Activated gamma-delta T cell treated with anti-CD3 and anti-CD28 coated beads, Interleukin-2, amount 50 U/mL, for 16 hours (primary cell): Measurements from ENCODE around the gene SHOC2.
"Not testable (repeated sequence)": the region's sequence is repeated elsewhere in the genome, so short reads cannot be mapped to it uniquely, and the experiment has no call there.

Experiments used
- DNase-seq: peaks from one replicate; pipeline ENCODE4 v3.0.0-alpha.2; 2020; ENCODE audit warnings: low read depth

Gene SHOC2

DNA sequence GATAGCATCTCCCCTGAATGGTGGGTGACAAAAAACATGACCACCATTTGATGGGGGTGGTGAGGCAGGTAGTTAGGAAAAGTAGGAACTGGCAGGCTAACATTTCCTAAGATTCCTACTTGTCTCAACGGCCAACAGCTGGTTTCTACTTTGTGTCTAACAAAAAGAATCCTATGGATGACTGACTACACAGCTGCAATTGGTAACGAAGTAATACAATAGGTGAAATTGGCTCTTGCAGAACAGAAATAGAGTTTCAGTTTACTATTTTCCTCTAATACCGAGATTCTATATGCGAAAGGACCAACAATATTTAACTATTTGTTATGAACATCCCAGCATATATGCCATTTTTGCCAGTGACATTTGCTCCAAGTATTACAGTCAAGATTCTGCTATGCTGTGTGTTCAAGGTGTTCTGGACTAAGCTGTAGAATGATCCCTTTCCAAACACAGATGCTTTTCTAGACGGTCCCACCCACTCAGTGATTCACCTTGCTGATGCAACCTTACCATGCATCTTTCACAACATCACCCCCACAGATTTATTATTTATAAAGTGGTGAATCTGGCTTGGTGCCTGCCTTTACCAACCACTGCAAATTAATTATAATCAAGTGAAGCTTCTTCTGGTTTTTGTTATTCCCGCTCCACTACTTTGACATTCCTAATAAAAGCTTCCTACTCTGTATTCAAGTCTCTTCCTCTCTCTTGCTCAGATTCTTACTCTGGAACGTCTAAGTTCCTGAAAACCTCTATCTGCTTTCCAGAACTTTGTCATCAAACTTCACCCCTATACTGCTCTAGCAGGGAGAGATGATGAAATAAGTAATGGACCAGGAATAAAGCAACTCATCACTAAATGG is 17.2 kb upstream of the SHOC2 start:
- DNase-seq = peak; percentile 17

DNA sequence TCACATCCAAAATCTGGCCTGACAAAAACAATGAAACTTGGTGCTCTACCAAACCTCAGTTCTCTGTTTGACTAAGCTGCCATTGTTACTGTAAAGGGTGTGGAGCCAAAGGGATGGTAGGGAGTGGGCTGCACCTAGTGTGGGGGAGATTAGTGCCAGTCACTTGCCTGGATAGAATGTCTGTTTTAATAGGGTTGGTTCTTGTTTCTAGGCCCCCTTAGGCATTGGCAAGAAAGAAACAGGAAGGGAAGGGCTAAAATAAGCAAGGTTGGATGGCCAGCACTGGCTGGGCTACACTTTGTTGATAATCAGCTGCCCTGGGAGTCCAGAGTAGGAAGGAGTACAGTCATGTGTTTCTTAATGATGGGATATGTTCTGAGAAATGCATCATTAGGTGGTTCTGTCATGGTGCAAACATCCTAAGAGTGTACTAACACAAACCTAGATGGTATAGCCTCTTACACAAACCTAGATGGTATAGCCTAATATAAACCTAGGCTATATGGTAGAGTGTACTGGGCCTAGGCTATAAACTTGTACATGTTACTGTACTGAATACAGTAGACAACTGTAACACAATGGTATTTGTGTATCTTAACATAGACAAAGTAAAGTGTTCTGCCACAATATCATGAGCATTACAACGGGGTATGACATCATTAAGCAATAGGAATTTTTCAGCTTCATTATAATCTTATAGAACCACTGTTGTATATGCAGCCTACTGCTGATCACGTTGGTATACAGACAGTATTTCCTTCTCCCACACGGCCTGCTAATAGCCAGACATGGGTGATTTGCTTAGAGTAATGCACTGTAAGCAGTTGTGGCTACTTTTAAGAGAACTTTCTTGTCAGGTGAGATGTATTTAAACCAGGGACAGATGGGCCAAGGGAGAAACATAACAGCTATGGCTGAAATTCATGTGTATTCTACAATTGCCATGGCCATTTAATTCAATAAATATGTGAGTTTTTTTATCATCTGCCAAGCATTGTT is 15.8 kb upstream of the SHOC2 start:
- DNase-seq = no peak

DNA sequence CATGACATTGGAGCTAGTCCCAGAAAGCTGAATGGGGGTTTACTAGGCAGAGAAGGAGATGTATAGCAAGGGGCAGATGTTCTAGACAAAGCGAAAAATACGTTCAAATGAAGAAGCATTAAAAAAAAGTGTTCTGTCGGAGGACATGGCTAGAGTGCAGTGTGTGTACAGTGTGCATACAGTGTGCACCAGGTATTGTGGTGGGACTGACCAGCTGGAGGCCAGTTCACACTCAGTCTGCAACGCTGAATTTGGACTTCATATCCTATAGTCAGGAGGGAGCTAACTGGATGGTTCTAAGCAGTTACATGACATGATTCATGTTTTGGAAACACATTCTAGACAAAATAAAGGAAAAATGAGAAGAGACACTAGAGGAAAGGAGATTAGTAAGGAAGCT is 9.3 kb upstream of the SHOC2 start:
- DNase-seq = no peak

DNA sequence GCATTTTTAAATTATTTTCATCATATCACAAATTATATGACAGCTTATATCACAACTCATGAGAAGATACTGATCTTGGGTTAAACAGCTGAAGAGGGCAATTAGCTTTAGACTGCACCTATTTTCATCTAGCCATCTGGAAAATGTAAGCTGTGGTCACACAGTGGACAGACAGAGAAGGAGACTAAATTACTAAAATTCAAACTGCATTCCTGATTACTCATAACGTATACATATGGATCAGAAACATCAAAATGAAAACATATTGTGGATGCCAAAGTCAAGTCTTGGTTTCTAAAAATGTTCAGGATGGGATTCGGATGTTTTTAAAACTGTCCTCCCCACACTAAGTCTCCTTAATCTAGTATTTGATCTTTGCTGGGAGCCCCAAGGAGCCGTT is 7.0 kb upstream of the SHOC2 start:
- no peak for DNase-seq

DNA sequence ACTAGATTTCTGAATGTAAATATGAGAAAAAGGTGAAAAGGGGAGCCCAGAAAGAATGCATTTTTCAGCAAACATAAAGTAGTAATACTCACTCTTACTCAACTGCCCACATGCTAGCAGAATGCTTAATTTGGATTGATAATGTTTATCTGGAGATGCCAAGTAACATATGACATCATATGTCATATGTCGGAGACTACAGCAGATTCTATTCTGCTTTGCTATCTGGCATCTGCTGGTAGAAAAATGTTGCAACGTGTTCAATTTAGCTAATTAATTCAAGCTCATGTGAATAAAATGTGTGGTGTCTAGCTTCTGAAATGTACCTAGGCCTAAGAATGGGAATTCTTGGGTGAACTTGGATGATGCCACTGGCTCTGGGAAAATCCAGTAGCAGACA is 5.0 kb upstream of the SHOC2 start:
- no peak for DNase-seq

DNA sequence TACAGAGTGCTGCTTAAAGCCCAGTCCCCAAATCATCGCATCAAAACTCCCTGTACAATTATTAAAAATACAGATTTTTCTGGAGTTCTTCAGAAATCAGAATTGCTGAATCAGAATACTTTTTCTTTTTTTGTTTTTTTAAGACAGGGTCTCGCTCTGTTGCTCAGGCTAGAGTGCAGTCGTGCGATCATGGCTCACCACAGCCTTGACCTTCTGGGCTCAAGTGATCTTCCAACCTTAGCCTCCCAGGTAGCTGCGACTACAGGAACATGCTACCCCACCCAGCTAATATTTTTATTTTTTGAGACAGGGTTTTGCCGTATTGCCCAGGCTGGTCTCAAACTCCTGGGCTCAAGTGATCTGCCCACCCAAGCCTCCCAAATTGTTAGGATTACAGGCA is 4.4 kb upstream of the SHOC2 start:
- no peak for DNase-seq

DNA sequence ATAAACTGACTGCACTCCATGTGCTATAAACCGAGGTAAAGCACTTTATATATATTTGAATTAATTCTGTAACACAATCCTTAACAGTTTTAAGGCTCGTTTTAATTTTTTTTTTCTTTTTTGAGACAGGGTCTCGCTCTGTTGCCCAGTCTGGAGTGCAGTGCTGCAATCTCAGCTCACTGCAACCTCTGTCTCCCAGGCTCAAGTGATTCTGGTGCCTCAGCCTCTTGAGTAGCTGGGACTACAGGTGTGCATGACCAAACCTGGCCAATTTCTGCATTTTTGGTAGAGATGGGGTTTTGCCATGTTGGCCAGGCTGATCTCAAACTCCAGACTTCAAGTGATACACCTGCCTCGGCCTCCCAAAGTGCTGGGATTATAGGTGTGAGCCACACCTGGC is 3.8 kb upstream of the SHOC2 start:
- not testable (repeated sequence) for DNase-seq

DNA sequence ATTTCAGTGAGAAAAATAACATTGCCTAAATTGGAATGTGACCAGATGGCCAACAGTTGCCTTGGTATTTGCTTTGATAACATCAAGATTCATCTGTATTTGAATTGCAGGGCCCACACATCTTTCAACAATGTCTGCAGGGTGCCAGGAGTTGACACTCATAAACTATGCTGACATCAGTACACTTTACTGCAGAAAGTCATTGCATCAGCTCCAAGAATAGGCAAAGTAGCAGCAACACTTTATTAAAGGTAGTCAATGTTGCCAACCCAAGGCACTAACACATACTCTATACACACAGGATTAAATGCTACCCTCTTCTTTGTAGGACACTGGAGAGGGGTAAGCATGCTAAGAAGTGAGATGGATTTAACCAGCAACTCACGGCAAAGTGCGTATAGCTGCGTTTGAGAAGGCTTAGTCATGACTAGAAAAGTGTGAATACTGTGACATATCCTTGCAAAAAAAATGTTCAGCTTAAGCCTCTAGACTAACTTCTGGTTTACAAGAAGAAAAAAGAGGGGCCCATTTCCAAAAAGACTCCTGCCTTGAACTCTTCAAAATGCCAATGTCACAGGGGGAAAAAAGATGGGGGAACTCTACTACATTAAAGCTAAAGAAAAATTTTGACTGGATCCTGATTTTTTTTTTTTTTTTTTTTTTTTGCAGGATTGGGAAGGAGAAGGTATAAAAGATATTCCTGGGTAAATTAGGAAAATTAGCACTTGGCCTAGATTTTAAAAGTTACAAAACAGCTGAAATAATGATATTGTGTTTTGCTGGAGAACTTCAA is 2.7 kb upstream of the SHOC2 start:
- no peak for DNase-seq

DNA sequence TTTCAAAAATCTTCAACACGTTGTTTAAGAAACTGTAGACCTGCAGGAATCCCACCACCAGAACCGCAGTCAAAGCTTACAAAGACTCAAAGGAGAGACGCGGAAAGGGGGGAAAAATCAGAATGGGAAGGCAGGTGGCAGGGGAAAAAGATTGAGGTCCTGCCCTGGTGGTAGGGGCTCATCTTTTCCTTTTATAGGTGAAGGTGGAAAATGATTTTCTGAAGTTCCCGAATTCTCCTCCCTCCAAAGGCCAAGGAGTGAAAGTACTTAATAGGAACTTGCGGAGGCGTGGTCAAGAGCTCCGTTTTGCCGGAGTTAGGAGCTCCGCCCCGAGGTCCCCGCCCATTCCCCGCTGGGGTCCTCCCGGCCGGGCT is 1.1 kb upstream of the SHOC2 start:
- peak; percentile 75 for DNase-seq

DNA sequence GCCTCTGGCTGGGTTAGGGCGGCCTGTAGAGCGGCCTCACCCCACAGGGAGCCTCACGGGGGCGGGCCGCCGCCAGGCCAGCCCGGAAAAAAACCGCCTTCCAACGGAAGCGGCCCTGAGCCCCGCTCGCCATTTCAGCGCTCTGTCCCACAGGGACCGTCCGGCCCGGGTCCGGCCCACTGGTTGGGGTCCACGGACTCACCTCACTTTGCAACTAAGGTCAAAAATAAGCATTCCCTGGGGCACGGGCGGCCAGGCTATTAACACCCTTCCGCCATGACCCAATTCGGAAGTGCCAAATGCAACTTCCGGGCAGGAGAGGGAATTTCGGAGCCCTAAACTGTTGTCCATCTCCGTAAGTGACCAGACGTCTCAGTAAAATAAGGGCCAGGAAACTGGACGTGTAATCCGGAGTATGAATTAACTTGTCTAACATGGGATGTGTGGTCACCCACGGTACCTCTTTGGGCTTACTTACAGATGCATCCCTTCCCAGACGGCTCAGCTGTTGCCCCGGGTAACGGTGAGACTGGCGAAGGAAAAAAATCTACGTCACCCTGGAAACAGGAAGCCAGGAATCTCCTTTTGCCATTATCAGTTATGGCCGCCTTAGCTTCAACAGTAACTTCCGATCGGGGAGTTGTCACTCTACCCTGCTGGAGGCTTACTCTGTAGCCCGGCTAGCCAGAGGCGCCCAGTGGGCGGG is 608 bp upstream of the SHOC2 start, which contains the start of gene BBIP1:
Gene BBIP1, minus strand, starts transcription at position 538 of the 706 bp plus-strand sequence. CDS start 1,023 bp downstream, outside the sequence.
- no peak for DNase-seq

DNA sequence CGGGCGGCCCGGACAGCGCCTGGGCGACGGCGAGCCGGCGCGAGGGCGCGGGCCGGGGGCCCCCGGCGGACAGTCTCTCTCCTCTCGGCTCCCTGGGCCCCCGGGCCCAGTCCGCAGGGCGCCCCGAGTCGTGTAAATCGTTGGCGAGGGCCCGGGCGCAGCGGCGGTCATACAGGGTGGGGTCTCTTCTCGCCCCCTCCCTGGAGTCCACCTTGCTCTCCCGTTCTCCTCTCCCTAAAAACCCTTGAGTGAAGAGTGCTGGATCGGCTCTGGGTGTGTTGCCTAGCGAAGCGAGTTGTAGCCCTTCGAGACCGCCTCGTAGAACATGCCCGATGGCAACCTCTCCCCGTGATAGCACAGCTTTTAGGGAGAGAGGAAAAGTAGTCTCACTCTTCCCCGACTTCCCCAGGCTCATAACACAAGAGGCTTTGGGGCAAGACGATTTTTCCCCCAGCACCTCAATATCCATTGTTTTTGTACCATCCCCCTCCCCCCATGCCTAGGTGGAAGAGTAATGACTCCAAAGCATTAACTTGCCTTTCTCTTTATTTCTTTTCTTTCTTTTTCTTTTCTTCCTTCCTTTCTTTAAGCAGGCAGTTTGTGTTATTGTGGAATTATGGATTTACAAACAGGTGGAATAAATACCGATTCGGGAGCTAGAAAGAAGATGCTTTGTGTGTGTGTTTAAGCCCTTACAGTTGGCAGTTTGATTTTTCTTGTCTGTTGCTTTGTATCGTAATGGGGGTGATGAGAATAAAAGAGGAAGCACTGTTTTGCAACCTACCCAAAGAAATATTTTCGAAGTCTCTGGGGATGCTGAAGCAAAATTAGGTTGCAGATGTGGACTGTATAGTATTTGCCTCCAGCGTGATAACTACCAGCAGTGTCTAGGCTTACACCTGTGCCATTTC is 822 bp downstream of the SHOC2 start:
- DNase-seq = no peak

DNA sequence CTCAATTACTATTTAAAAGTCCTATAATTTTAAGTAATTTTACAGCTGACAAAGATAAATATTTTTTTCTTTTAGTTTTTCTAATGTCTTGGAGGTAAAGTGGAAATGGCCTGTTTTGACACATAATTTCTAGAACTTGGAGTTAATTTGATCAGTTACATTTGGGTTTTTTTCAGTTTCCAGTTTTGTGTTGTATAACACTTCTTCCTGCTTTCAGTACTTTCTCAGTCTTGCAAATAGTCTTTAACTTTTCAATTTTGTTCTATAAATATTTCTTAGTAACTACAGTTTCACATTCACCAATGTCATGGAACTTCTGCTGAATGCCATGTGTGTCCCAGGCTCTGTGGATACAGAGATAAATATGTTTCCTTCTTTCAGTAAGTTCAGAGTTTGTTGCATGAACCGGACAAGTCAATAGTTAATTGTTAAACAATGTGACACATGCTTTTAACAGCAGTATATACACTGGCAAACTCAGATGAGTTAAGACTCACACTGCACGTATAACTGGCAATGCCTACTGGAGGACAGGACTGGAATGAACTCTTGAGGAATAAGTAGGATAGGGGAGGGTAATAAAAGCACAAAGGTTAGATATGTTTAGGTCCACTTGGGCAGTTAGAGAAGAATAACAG is 4.6 kb downstream of the SHOC2 start:
- no peak for DNase-seq

DNA sequence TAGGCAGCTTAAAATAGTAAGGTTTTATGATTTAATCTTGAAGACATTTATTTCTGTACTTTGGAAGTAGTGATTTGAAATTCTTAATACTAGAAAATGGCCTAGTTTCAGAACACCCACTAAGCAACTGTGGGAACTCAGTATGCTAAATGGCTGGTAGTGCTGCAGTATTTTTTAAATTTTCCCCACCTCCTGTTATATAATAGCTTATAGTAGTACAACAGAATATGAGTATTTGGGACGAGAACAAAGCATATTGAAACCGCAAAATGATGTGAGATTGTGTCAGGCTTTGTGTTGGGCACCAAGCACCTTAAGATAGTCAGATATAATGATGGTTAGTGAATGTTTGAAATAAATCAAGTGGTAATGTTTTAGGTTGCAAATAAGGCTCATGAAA is 8.1 kb downstream of the SHOC2 start:
- no peak for DNase-seq

DNA sequence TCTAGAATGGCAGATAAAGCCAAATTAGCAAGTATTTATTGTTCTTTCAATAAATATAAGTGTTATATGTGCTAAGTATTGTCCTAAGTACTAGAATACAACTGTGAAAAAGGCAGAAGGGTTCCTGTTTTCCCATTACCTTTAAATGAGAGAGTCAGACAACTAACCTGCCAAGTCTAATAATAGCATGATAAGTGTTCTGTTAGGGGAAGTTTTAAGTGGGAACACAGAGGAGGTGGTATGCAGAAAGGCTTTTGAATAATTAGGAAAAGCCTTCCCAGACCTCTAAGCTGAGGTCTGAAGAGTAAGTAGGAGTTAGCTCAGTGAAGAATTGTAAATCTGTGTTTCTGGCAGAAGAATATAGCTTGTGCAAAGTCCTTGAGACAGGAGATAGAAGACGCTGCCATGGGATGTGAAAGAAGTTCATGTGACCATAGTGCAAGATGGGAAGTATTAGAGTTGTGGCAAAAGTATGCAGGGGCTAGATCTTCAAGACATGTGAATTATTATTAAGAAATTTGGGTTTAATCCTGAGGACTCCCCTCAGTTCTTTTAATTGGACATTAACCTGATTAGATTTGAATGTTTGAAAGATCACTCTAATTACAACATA is 12.5 kb downstream of the SHOC2 start:
- DNase-seq = no peak

DNA sequence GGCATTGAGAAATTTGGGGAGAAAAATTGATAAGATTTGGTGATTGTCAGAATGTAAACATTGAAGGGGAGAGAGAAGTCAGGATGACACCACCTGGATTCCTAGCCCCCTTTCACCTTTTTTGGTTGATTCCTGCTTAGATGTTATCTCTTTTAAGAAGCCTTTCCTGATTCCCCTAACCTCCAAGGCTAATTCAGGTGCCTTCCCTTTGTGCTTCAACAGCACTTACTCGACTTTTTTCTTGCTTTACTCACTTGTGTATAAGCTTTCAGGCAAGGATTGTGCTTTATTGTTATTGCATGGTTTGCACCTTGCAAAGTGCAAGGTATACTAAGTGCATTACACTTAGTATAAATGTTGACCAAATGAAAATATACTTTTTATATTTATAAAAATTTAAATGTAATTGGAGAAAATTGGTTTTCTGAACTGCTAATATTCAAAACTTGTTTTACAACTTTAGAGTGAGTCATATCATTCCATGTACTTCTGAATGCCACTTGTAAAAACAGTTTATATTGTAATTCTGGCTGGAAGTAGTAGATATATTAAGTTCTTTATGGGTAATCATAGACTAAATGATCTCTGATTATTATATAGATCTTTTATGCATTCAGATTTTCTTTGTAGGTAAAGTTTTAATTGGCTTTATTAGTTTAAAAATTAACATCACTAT is 13.2 kb downstream of the SHOC2 start:
- no peak for DNase-seq

DNA sequence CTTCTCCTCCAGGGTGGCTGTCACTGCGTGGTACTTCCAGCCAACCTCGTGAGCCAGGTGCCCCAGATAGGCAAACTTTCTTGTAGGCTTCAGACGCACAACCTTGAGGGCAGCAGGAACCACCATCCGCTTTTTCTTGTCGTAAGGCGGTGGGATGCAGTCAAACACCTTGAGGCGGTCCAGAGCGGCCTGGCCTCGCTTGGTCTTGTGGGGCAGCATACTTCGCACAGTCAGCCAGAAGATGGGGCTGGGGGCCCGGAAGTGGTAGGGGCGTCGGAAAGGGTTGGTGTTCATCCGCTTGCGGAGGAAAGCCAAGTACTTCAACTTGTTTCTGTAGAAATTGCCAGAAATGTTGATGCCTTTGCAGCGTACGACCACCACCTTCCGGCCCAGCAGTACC is 17.4 kb downstream of the SHOC2 start:
- no peak for DNase-seq

DNA sequence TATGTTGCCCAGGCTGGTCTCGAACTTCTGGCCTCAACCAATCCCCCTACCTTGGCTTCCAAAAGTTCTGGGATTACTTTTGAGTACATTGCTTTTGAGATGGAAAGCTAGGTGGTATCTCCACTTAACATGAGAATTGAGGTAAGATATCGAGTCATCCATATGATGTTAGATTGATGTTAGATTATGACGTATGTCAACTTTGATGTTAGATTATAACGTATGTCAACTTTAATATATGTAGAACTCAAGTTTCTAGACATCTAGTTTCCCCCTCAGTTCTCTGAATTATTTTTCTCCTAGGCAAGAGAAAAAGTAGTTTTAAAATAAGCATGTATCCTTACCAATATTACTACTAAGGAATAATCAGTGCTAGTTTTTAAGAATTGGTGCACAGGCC is 20.0 kb downstream of the SHOC2 start:
- no peak for DNase-seq

DNA sequence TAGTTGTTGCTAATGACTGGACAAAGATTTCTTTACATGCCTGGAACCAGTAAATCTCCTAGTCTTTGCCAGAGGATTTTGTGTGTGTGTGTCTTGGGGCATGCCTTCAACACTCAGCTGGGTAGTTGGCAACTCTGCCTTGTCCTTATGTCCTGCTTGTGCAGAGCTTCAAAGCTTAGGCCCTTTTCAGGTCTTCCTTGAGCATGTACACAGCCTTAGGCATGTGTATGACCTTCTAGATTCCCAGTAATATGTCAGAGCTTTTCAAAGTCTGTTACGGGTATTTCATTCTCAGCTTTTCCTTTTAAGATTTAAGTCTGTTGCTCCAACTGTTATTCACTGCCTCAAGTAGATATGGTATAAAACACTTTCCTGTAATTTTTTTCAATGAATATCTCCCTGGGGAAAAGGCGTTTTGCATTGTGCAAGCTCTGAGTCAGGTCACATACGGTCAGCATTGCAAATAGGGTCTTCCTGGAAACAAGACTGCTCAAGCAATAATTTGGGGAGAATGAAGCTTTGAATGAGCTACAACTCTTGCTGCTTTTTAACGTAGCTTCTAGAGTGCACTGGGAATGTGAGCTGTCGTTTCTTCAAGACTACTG is 25.5 kb downstream of the SHOC2 start:
- DNase-seq = no peak
